MCF 10A (cell line): ENCODE data around the gene QPCT. TPM values are rescaled to one million over a fixed set of nuclear protein-coding genes. Genes with fewer than 3 reads are reported as not detected.

Experiments used
- BruUV-seq: library from RNA; stranded (reverse); fragments of 400-500 nt; replicated peaks from 2 replicates; lab custom pipeline; 2021; lab: Mats Ljungman, UMichigan
- CTCF ChIA-PET: fragments of 300-600 bp; sonication (Branson Sonifier 250); formaldehyde crosslinking; extraction: SDS; loops from one replicate; lab custom pipeline; 2021; ENCODE audit warnings: antibody characterized with exemption, inconsistent platforms; lab: Yijun Ruan, JAX
- POLR2A ChIA-PET: fragments of 300-600, 350-650 bp; sonication (Branson Sonifier 250); formaldehyde crosslinking; extraction: SDS; loops from one replicate; lab custom pipeline; 2020; ENCODE audit warnings: antibody characterized with exemption, inconsistent platforms; lab: Yijun Ruan, JAX
- DNase-seq: peaks from one replicate; pipeline ENCODE4 v3.0.0-alpha.2; 2018; ENCODE audit not compliant: unreplicated experiment
- H3K27ac Mint-ChIP-seq: one replicate; pipeline ENCODE4 v1.8.0; 2022; ENCODE audit warnings: mild to moderate bottlenecking, low read depth, mixed read lengths; ENCODE audit not compliant: unreplicated experiment
- H3K27me3 Mint-ChIP-seq: one replicate; pipeline ENCODE4 v1.8.0; 2022; ENCODE audit warnings: mixed read lengths; ENCODE audit not compliant: insufficient read depth, unreplicated experiment
- H3K36me3 Mint-ChIP-seq: one replicate; pipeline ENCODE4 v1.8.0; 2022; ENCODE audit warnings: mild to moderate bottlenecking, moderate library complexity, mixed read lengths; ENCODE audit not compliant: insufficient read depth, unreplicated experiment
- H3K4me1 Mint-ChIP-seq: one replicate; pipeline ENCODE4 v1.8.0; 2022; ENCODE audit warnings: mixed read lengths; ENCODE audit not compliant: insufficient read depth, unreplicated experiment
- H3K4me3 Mint-ChIP-seq: one replicate; pipeline ENCODE4 v1.8.0; 2022; ENCODE audit warnings: mild to moderate bottlenecking, moderate library complexity, mixed read lengths; ENCODE audit not compliant: unreplicated experiment
- H3K9me3 Mint-ChIP-seq: one replicate; pipeline ENCODE4 v1.8.0; 2022; ENCODE audit warnings: mixed read lengths; ENCODE audit not compliant: unreplicated experiment
- intact Hi-C: fragments of 100-400 bp; cut with micrococcal nuclease; formaldehyde crosslinking; loops from 2 replicates; pipeline ENCODE4 v1.14.1; 2022
- total RNA-seq: library from RNA; stranded (reverse); gene quantifications from 2 replicates; pipeline ENCODE4 v1.2.3, GENCODE V29; 2022
- TF ChIP-seq, protein P1 (sequence below): fragments of 200-600 bp; IDR thresholded peaks from one replicate; pipeline ENCODE4 v1.8.0; 2022; ENCODE audit warnings: antibody characterized with exemption, mild to moderate bottlenecking; ENCODE audit not compliant: unreplicated experiment

QPCT gene
- total RNA-seq, 1 experiment from 2014 or later = not detected

DNA sequence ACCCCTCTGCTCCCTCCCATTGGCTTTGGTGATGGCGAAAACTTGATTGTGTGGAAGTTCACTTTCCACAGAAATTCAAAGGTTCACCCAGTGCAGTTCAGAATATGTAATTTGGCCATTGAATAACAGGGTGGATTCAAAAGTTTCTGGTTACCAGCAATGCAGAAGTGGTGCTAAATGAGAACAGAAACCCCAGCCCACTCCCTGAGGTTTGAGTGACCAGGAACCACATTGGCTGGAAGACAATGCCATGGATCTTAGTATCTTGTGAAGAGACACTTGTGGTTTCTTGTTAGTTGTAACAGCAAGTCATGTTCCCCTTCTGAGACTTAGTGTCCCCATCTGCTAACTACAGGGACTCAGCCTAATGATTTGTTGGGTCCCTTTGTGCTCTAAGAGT lies 49.8 kb downstream of the QPCT start:
- Mint-ChIP-seq H3K27ac (no peak overlapping the region), H3K9me3 (no peaks in the 10 kb centered on the region), H3K4me3 (no peak overlapping the region), H3K27me3 (no peaks in the 10 kb centered on the region), H3K4me1 (peaks cover 19% of the 10 kb centered on the region), H3K36me3 (no peaks in the 10 kb centered on the region)
- intact Hi-C loops = loop anchor here (10.0 kb wide), 1 partner anchor 881 kb away; no protein-coding TSS in a partner anchor
- POLR2A ChIA-PET = no interaction called here
- TF ChIP-seq, protein P1, sequence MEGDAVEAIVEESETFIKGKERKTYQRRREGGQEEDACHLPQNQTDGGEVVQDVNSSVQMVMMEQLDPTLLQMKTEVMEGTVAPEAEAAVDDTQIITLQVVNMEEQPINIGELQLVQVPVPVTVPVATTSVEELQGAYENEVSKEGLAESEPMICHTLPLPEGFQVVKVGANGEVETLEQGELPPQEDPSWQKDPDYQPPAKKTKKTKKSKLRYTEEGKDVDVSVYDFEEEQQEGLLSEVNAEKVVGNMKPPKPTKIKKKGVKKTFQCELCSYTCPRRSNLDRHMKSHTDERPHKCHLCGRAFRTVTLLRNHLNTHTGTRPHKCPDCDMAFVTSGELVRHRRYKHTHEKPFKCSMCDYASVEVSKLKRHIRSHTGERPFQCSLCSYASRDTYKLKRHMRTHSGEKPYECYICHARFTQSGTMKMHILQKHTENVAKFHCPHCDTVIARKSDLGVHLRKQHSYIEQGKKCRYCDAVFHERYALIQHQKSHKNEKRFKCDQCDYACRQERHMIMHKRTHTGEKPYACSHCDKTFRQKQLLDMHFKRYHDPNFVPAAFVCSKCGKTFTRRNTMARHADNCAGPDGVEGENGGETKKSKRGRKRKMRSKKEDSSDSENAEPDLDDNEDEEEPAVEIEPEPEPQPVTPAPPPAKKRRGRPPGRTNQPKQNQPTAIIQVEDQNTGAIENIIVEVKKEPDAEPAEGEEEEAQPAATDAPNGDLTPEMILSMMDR = no peak
- CTCF ChIA-PET = interaction anchor here (0.9 to 1.6 kb wide), 3 partner anchors 20 to 483 kb away, joined by 3 to 11 read pairs (median 5); no protein-coding TSS in a partner anchor
- no peak for DNase-seq
- no TSS peak for BruUV-seq

DNA sequence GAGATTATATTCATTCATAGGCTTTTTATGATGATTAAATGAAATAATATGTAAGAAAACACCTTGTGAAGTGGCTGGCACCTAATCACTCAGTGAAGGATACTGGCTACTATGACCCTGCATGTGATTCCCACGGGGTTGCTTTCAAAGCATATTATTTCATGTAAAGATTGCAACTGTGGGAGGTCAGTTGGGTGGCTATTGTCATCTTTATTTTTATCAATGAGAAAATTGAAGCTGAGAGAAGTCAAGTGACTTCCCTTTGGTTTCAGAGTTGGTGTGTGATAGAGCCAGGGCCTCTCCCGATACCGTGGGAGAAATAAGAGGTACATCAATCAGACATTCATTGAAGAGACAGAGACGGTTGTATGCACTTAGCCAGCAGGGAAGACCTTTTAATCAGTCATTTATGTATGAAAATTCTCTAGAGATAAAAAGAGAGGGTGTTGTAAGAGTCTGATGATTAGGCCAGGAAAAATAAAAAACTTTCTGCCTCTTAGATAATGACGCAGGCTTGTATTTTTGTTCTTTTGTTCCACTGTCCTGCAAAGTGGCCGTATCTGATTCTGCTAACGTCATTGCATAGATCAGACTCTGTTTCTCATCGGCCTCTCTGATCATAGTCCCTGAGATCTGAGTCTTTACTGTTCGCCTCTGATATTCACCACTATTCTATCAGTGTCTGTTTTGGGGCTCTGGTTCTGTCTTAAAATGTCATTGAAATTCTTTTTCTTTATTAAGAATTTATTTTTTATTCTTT lies 50.5 kb downstream of the QPCT start:
- Mint-ChIP-seq H3K27ac (no peak overlapping the region), H3K4me3 (no peak overlapping the region), H3K36me3 (no peaks in the 10 kb centered on the region), H3K9me3 (no peaks in the 10 kb centered on the region), H3K27me3 (no peaks in the 10 kb centered on the region), H3K4me1 (peaks cover 17% of the 10 kb centered on the region)
- intact Hi-C loops = loop anchor here (10.0 kb wide), 1 partner anchor 880 kb away; no protein-coding TSS in a partner anchor
- ChIA-PET CTCF (interaction anchor here (0.5 to 7.2 kb wide), 30 partner anchors 8 to 976 kb away, joined by 3 to 137 read pairs (median 6); no protein-coding TSS in a partner anchor), POLR2A (interaction anchor here (0.6 to 1.8 kb wide), 5 partner anchors 34 to 482 kb away, joined by 3 to 12 read pairs (median 4); no protein-coding TSS in a partner anchor)
- no TSS peak for BruUV-seq
- TF ChIP-seq, protein P1 = no peak
- DNase-seq = no peak

DNA sequence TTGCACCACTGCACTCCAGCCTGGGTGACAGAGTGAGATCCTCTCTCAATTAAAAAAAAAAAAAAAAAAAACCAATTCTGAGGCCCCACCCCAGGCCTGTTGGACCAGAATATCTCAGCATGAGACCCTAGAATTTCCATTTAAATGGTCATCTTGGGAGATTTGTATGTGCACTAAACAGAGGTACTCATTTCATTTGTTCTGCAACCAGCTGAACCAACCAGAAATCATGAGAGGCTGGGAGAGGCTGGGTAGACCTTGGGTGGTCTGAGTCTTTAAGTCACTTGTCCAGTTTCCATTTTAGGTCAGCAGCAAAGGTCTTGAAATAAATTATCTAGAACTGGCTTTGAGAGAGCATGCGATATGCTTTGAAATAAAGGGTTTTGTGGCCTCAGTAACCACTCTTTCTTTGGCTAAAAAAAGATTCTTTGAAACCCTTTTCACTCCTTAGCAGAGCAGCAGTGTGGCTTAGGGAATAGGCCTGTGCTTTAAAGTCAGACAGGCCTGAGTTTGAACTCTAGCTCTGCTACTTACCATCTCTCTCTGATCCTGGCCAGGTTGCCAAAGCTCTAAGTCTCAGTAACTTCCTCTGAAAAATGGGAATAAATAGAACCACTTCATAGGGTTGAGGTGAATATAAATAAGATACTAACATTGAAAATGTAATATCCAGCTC lies 52.6 kb downstream of the QPCT start:
- POLR2A ChIA-PET = interaction anchor here (0.8 to 1.8 kb wide), 4 partner anchors 18 to 483 kb away, joined by 3 to 12 read pairs (median 6); no protein-coding TSS in a partner anchor
- H3K4me3 Mint-ChIP-seq = no peak overlapping the region
- no peak overlapping the region for H3K27ac Mint-ChIP-seq
- no peak for DNase-seq
- CTCF ChIA-PET = interaction anchor here (0.6 to 7.2 kb wide), 42 partner anchors 8 to 1238 kb away, joined by 3 to 137 read pairs (median 4); no protein-coding TSS in a partner anchor
- intact Hi-C loops = loop anchor here (1.0 to 10.0 kb wide), 6 partner anchors 109 to 878 kb away; no protein-coding TSS in a partner anchor
- TF ChIP-seq, protein P1 = no peak
- no peaks in the 10 kb centered on the region for H3K36me3 Mint-ChIP-seq
- BruUV-seq = no TSS peak
- H3K4me1 Mint-ChIP-seq = no peaks in the 10 kb centered on the region
- no peaks in the 10 kb centered on the region for H3K27me3 Mint-ChIP-seq
- no peaks in the 10 kb centered on the region for H3K9me3 Mint-ChIP-seq
